T-helper 2 cell treated with Interferon-gamma antibody and Interleukin-4, amounts not matched to agents 100 ng/mL and 5 ng/mL, for 36 hours (primary cell): Measurements from ENCODE around the gene GPR31. TPM values are rescaled to one million over a fixed set of nuclear protein-coding genes. Genes with fewer than 3 reads are reported as not detected.
"Not testable (repeated sequence)": the region's sequence is repeated elsewhere in the genome, so short reads cannot be mapped to it uniquely, and the experiment has no call there.

ENCODE experiments used
- intact Hi-C: fragments of 100-400 bp; cut with micrococcal nuclease; formaldehyde crosslinking; loops from one replicate; pipeline ENCODE4 v1.15.1; 2023
- total RNA-seq: library from RNA; stranded (reverse); gene quantifications from 2 replicates; pipeline ENCODE4 v1.2.3, GENCODE V29; 2022

Gene GPR31
- total RNA-seq, 1 donor from 2014 or later = not detected

- intact Hi-C loops = not testable (repeated sequence)
Observed at GRCh38 chr6:167167699-167168098, 9.9 kb upstream of the GPR31 start.

- intact Hi-C loops = no loop called here
Observed at GRCh38 chr6:167165858-167166471, 8.2 kb upstream of the GPR31 start.

- intact Hi-C loops = no loop called here
Observed at GRCh38 chr6:167164261-167164660, 6.5 kb upstream of the GPR31 start.

GRCh38 chr6:167163476-167164011, 5.8 kb upstream of the GPR31 start:
- intact Hi-C loops = no loop called here

GRCh38 chr6:167162591-167162990, 4.8 kb upstream of the GPR31 start:
- intact Hi-C loops = no loop called here

GRCh38 chr6:167161851-167162467, 4.2 kb upstream of the GPR31 start:
- intact Hi-C loops = no loop called here

- intact Hi-C loops = no loop called here
Observed at GRCh38 chr6:167157414-167157813, 366 bp downstream of the GPR31 start.

- intact Hi-C loops = no loop called here
Observed at GRCh38 chr6:167154895-167155294, 2.9 kb downstream of the GPR31 start.

- intact Hi-C loops = no loop called here
Observed at GRCh38 chr6:167154291-167154690, 3.5 kb downstream of the GPR31 start.

- intact Hi-C loops = no loop called here
Observed at GRCh38 chr6:167153521-167153959, 4.2 kb downstream of the GPR31 start.

- intact Hi-C loops = no loop called here
Observed at GRCh38 chr6:167152862-167153261, 4.9 kb downstream of the GPR31 start.

GRCh38 chr6:167151648-167152047, 6.1 kb downstream of the GPR31 start:
- intact Hi-C loops = no loop called here

GRCh38 chr6:167150941-167151549, 6.7 kb downstream of the GPR31 start:
- intact Hi-C loops = no loop called here

GRCh38 chr6:167148997-167149396, 8.8 kb downstream of the GPR31 start:
- intact Hi-C loops = no loop called here

GRCh38 chr6:167148021-167148420, 9.8 kb downstream of the GPR31 start:
- intact Hi-C loops = no loop called here

- intact Hi-C loops = no loop called here
Observed at GRCh38 chr6:167146977-167147376, 10.8 kb downstream of the GPR31 start.

GRCh38 chr6:167146135-167146534, 11.6 kb downstream of the GPR31 start:
- intact Hi-C loops = no loop called here

- intact Hi-C loops = no loop called here
Observed at GRCh38 chr6:167145461-167145860, 12.3 kb downstream of the GPR31 start.

- intact Hi-C loops = loop anchor here (2.0 kb wide), 1 partner anchor 368 kb away; no protein-coding TSS in a partner anchor
Observed at GRCh38 chr6:167143041-167143440, 14.7 kb downstream of the GPR31 start.

GRCh38 chr6:167142433-167142761, 15.4 kb downstream of the GPR31 start:
- intact Hi-C loops = loop anchor here (1.0 to 2.0 kb wide), 2 partner anchors 145 to 368 kb away; no protein-coding TSS in a partner anchor

- intact Hi-C loops = loop anchor here (1.0 to 2.0 kb wide), 2 partner anchors 145 to 367 kb away; no protein-coding TSS in a partner anchor
Observed at GRCh38 chr6:167141667-167142432, 15.9 kb downstream of the GPR31 start.
